GDM1 (cell line): Measurements from ENCODE around the gene RABGEF1.
A peak's percentile ranks its signal among the peaks of the same experiment; 100 is the strongest.
"Not testable (repeated sequence)": the region's sequence is repeated elsewhere in the genome, so short reads cannot be mapped to it uniquely, and the experiment has no call there.

Source experiments
- DNase-seq: peaks from one replicate; lab custom pipeline; 2025; lab: John Stamatoyannopoulos, UW

RABGEF1 gene

GRCh38 chr7:66735850-66736249, 4.7 kb upstream of the RABGEF1 start:
- DNase-seq: no peak

- no peak for DNase-seq
Measured at GRCh38 chr7:66736892-66737291, 3.6 kb upstream of the RABGEF1 start.

DNA sequence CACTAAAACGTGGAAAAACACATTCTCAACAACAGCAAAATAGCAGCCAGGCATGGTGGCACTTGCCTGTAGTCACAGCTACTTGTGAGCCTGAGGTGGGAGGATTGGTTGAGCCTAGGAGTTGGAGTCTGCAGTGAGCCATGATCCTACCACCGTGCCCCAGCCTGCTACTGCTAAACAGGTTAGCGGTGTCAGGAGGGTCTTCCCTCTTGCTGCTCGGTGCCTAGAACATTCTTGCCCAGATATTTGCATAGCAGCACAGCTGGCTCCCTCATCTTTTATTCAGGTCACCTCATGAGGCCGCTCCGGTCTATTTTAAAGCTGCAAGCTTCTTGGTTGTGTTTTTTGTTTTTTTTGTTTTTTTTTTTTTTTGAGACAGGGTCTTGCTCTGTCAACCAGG, 2.9 kb upstream of the RABGEF1 start:
- no peak for DNase-seq

GRCh38 chr7:66739477-66739876, 1.1 kb upstream of the RABGEF1 start:
- no peak for DNase-seq

DNA sequence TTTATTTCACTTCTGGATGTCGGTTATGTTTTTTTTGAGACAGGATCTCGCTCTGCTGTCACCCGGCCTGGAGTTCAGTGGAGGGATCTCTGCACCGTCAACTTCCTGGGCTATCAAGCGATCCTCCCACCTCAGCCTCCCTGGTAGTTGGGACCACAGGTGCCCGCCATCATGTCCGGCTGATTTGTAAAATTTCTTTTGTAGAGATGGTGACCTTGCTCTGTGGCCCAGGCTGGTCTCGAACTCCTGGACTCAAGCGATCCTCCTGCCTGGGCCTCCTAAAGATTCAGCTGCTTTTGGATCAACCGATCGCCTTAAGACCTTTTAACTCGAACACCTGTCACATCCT, 606 bp upstream of the RABGEF1 start:
- no peak for DNase-seq

GRCh38 chr7:66740980-66741709, 612 bp downstream of the RABGEF1 start:
- peak; percentile 59 for DNase-seq

GRCh38 chr7:66741710-66742049, 1.1 kb downstream of the RABGEF1 start:
- DNase-seq: no peak

GRCh38 chr7:66742298-66742697, 1.8 kb downstream of the RABGEF1 start:
- not testable (repeated sequence) for DNase-seq

- no peak for DNase-seq
Measured at GRCh38 chr7:66743920-66744319, 3.4 kb downstream of the RABGEF1 start.

- DNase-seq: no peak
Measured at GRCh38 chr7:66747385-66747784, 6.9 kb downstream of the RABGEF1 start.

GRCh38 chr7:66747881-66748511, 7.5 kb downstream of the RABGEF1 start:
- DNase-seq: no peak

DNA sequence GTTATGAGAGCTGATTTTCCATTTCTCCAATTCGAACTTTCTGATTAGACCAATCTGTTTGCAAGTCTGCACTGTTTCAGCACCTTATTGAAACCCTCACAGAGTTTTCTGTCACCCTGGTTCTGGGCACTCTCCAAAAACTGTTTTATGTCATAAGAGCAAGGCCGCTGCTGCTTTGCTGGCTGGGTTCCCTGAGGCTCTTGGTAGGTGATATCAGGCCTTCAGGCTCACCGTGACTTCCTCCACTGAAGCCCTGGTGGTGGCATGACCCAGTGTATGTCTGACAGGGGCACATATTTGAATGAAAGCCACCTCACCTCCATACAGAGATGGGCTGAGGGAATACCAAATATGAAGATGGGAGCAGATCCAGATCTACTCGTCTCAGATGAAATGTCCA, 8.3 kb downstream of the RABGEF1 start:
- no peak for DNase-seq

GRCh38 chr7:66751945-66752344, 11.4 kb downstream of the RABGEF1 start:
- no peak for DNase-seq

GRCh38 chr7:66754541-66754940, 14.0 kb downstream of the RABGEF1 start:
- no peak for DNase-seq

DNA sequence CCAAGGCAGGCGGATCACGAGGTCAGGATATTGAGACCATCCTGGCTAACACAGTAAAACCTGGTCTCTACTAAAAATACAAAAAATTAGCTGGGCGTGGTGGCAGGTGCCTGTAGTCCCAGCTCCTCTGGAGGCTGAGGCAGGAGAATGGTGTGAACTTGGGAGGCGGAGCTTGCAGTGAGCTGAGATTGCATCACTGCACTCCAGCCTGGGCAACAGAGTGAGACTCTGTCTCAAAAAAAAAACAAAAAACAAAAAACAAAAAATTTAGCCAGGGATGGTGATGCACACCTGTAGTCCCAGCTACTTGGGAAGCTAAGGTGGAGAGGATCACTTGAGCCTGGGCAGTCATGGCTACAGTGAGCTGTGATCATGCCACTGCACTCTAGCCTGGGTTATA, 14.5 kb downstream of the RABGEF1 start:
- DNase-seq: not testable (repeated sequence)

GRCh38 chr7:66756227-66756626, 15.7 kb downstream of the RABGEF1 start:
- not testable (repeated sequence) for DNase-seq

- no peak for DNase-seq
Measured at GRCh38 chr7:66756889-66757288, 16.4 kb downstream of the RABGEF1 start.

DNA sequence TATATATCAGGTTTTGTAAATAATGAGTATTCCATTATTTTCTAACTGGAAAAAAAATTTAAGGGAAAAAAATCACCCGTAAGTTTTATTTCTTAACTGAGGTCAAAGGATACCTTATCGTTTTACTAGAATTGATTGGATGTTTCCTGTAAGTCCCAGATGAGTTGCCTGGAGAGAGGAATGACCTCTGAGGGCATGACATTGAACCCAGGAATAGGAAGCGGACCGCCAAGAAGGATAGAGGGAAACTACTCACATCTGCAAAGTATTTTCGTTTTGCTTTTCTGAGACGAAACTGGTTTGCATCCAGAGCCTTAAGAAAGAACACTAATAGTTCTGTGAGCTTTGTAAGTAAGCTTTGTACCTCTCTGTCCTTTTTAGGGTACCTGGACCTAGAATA, 17.4 kb downstream of the RABGEF1 start:
- no peak for DNase-seq

DNA sequence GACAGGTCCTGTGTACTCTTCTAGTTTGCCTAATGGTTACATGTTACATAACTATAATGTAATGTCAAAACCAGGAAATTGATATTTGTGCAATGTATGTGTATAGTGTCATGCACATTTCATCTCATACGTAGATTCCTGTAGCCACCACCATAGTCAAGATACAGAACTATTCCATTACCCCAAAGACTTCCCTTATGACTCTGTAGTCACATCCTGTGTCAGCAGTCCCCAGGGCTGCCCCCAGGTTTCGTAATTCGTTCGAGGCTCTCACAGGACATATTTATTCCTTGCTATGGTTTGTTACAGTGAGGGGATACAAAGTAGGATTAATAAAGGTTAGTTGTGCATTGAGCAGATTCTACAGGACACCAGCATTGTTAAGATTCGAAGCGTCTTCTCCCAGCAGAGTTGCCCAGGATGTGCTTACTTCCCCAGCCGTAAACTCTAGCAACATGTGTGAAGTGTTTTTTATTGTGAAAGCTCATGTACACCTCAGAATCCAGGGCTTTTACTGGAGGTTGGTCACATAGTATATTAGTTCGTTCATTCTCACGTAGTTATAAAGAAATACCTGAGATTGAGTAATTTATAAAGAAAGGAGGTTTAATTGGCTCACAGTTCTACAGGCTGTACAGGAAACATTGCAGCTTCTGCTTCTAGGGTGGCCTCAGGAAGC, 18.6 kb downstream of the RABGEF1 start:
- DNase-seq: no peak

DNA sequence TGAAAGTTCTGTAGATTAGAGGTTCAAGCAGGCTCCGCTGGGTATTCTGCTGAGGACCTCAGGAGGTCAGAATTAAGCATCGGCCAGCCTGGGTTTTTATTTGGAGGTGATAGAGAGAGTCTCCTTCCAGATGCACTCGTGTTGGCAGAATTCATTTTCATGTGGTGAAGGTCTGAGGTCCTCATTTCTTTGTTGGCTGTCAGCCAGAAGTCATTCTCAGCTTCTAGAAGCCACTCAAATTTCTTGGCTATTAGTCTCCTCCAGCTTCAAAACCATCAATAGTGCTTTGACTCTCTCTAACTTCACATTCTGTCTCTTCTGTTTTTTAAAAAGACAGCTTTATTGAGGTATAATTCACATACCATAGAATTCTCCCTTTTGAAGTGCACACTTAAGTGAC, 22.6 kb downstream of the RABGEF1 start:
- not testable (repeated sequence) for DNase-seq

DNA sequence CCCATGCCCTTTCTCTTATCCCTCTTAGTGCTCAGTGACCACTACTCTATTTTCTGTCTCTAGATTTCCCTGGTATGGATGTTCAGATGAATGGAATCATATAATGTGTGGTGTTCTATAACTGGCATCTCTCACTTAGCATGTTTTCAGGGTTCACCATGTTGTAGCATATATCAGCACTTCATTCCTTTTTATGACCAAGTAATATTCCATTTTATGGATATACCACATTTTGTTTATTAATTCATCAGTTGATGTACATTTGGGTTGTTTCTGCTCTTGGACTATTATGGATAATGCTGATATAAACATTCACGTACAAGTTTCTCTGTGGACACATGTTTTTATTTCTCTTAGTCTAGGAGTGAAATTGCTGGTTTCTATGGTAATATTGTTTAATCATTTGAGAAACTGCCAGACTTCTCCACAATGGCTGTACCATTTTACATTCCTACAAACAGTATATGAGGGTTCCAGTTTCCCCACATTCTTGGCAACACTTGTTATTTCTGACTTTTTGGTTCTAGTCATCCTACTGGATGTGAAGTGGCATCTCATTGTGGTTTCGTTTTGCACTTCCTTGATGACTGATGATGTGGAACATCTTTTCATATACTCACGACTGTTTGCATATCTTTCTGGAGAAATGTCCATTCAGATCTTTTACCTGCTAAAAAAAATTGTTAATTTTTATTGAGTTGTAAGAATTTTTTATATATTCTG, 23.3 kb downstream of the RABGEF1 start:
- DNase-seq: not testable (repeated sequence)

GRCh38 chr7:66764905-66765304, 24.4 kb downstream of the RABGEF1 start:
- DNase-seq: not testable (repeated sequence)
